ENCODE measurements around the gene ZIK1.

The ZIK1 gene

GRCh38 chr19:57599761-57600383, 15.9 kb downstream of the ZIK1 start, which contains the start of gene ZNF530:
ZNF530 (plus strand) TSS chr19:57599885; CDS start chr19:57604346, 4,461 bp downstream.
- TF ChIP-seq CTCF (IDR thresholded peaks at IDR 0.05), result no peak
- peak within 1 kb of the TSS in 1 of 2 donors; percentile 6 for H3K27ac ChIP-seq
- DNase-seq (ENCODE audit: low spot score), result peak; percentile 93
- H3K4me3 ChIP-seq, result peak within 1 kb of the TSS; percentile 80

DNA sequence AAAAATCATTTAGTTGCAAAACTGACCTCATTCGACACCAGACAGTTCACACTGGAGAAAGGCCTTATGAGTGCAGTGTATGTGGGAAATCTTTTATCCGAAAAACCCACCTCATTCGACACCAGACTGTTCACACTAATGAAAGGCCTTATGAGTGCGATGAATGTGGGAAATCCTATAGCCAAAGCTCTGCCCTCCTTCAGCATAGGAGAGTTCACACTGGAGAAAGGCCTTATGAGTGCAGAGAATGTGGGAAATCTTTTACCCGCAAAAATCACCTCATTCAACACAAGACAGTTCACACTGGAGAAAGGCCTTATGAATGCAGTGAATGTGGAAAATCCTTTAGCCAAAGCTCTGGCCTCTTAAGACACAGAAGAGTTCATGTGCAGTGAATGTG, 23.0 kb downstream of the ZIK1 start:
- no peak overlapping the region for H3K4me3 ChIP-seq
- H3K27ac ChIP-seq, result no peak overlapping the region
- TF ChIP-seq CTCF (IDR thresholded peaks at IDR 0.05), result no peak
- no peak for DNase-seq (ENCODE audit: low spot score)

DNA sequence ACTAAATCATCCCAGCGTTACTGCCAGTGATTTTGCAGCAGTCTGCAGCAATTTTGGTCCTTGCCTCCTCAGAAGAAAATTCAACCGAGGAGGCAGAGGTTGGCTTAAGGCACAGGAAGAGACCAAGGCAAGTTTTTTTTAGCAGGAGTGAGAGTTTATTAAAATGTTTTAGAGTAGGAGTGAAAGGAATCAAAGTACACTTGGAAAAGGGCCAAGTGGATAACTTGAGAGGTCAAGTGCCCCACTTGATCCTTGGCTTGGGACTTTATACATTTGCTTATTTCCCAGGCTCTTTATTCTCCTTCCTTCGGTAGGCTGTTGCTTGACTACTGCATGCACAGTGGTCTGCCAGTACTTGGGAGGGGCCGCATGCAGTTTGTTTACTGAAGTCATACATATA, 27.2 kb downstream of the ZIK1 start:
- Histone ChIP-seq H3K4me3 (no peak overlapping the region), H3K27ac (no peak overlapping the region)
- no peak for TF ChIP-seq CTCF (IDR thresholded peaks at IDR 0.05)
- DNase-seq (ENCODE audit: low spot score), result no peak

DNA sequence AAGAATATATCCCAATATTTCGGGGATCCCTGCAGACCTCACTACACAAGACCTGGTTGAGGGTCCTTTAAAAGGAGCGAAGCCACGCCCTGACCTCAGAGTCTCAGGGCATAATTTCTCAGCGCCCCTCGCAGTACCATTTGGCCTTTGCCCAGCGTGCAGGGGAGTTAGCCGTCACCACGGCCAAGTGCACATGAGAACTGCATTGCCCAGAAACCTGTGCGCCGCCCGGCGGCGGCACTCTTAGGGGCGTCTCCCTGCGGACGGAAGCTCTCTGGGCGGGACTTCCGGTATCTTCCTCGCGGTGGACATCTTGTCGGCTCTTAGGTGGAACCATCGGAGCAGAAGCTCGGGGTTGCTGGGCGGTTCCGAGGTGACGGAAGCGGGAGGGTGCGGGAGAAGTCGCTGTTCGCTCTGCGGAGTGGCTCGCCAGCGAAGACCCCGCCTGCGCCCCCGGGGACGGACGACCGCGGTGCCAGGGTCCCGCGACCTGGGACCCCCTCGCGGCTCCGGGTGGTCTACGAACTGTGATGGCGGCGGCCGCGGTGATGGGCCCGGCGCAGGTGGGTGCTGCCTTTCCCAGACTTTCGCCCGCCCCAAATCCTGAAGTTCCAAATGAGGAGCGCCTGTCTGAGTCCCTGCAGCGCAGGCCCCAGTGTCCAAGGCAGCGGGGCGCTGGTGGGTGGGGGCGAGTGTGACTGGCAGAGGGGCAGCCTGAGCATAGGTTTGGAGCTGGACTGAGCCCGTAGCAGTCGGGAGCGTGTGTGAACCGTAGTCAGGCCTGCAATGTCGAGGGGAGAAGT, 30.2 kb downstream of the ZIK1 start, which contains the start of gene ZNF134:
ZNF134 (plus strand) TSS at position 302 of the 803 bp plus-strand sequence. CDS start 5,227 bp downstream, outside the sequence.
- Histone ChIP-seq H3K4me3 (peak within 1 kb of the TSS; percentile 93), H3K27ac (peak within 1 kb of the TSS; percentile 50 to 78)
- no peak for TF ChIP-seq CTCF (IDR thresholded peaks at IDR 0.05)
- peak; percentile 90 for DNase-seq (ENCODE audit: low spot score)

- no peak for DNase-seq (ENCODE audit: low spot score)
- TF ChIP-seq CTCF (IDR thresholded peaks at IDR 0.05), result no peak
- peak overlapping the region; percentile 93 for H3K4me3 ChIP-seq
Measured at GRCh38 chr19:57615346-57615745, 31.4 kb downstream of the ZIK1 start.

GRCh38 chr19:57620673-57621348, 36.9 kb downstream of the ZIK1 start:
- Histone ChIP-seq H3K27ac (no peak overlapping the region), H3K4me3 (peak overlapping the region; percentile 93)
- DNase-seq (ENCODE audit: low spot score), result no peak
- TF ChIP-seq CTCF (IDR thresholded peaks at IDR 0.05), result no peak

More at GRCh38 chr19:57615346-57615745, 31.4 kb downstream of the ZIK1 start:
- no peak overlapping the region for H3K27ac ChIP-seq

Measured in coronary artery (tissue), 2 donors.